GM23338 (cell line): Measurements from ENCODE around the gene CD247. TPM values are rescaled to one million over a fixed set of nuclear protein-coding genes. Genes with fewer than 3 reads are reported as not detected.

ENCODE experiments used
- ATAC-seq: fragments of 200-7000 bp; cut with Tn5 transposase; 3 replicates; pipeline ENCODE4 v1.9.1; 2020
- DNase-seq: peaks from one replicate; pipeline ENCODE4 v3.0.0-alpha.2; 2015; ENCODE audit warnings: low spot score
- H2AFZ ChIP-seq: fragments of 200-600 bp; sonication (generic); 2 replicates; pipeline ENCODE4 v1.8.0; 2016; ENCODE audit warnings: antibody characterized with exemption, mild to moderate bottlenecking, moderate library complexity
- H3F3A ChIP-seq: fragments of 200-600 bp; sonication (generic); replicated peaks from 2 replicates; pipeline ENCODE4 v1.8.0; 2017; ENCODE audit warnings: antibody characterized with exemption, mixed run types, low read depth
- H3K27ac ChIP-seq: fragments of 200-600 bp; sonication (generic); 2 replicates; pipeline ENCODE4 v1.6.1; 2016; ENCODE audit warnings: low read depth
- H3K27me3 ChIP-seq: fragments of 200-600 bp; sonication (generic); 2 replicates; pipeline ENCODE4 v1.8.0; 2016; ENCODE audit warnings: mild to moderate bottlenecking, mixed run types, moderate library complexity; ENCODE audit not compliant: insufficient read depth
- H3K36me3 ChIP-seq: fragments of 200-600 bp; sonication (generic); 2 replicates; pipeline ENCODE4 v1.8.0; 2016; ENCODE audit warnings: mild to moderate bottlenecking; ENCODE audit not compliant: insufficient read depth
- H3K4me1 ChIP-seq: fragments of 200-600 bp; sonication (generic); 2 replicates; pipeline ENCODE4 v1.8.0; 2016; ENCODE audit warnings: mild to moderate bottlenecking, moderate library complexity; ENCODE audit not compliant: insufficient read depth
- H3K4me2 ChIP-seq: fragments of 200-600 bp; sonication (generic); 2 replicates; pipeline ENCODE4 v1.7.1; 2017; ENCODE audit warnings: mixed run types
- H3K4me3 ChIP-seq: fragments of 200-600 bp; sonication (generic); 2 replicates; pipeline ENCODE4 v1.6.1; 2016; ENCODE audit warnings: mixed run types
- H3K79me2 ChIP-seq: fragments of 200-600 bp; sonication (generic); replicated peaks from 2 replicates; pipeline ENCODE4 v1.8.0; 2017; ENCODE audit warnings: mild to moderate bottlenecking; ENCODE audit not compliant: insufficient read depth
- H3K9me2 ChIP-seq: fragments of 200-600 bp; sonication (generic); 2 replicates; pipeline ENCODE4 v1.8.0; 2017; ENCODE audit not compliant: insufficient read depth
- H4K20me1 ChIP-seq: fragments of 200-600 bp; sonication (generic); replicated peaks from 2 replicates; pipeline ENCODE4 v1.8.0; 2017; ENCODE audit warnings: mild to moderate bottlenecking; ENCODE audit not compliant: insufficient read depth
- H3K27ac Mint-ChIP-seq: 2 replicates; pipeline ENCODE4 v1.8.0; 2020; ENCODE audit warnings: inconsistent platforms, mild to moderate bottlenecking, moderate library complexity, mixed read lengths
- H3K27me3 Mint-ChIP-seq: 3 replicates; pipeline ENCODE4 v1.8.0; 2022; ENCODE audit warnings: low read depth, mild to moderate bottlenecking, moderate library complexity, mixed read lengths, inconsistent platforms; ENCODE audit not compliant: insufficient read depth, poor library complexity
- H3K36me3 Mint-ChIP-seq: 3 replicates; pipeline ENCODE4 v1.8.0; 2021; ENCODE audit warnings: low read depth, mild to moderate bottlenecking, inconsistent platforms, moderate library complexity, mixed read lengths
- H3K4me1 Mint-ChIP-seq: 3 replicates; pipeline ENCODE4 v1.8.0; 2020; ENCODE audit warnings: mild to moderate bottlenecking, inconsistent platforms, mixed read lengths
- H3K4me3 Mint-ChIP-seq: 3 replicates; pipeline ENCODE4 v1.8.0; 2021; ENCODE audit warnings: moderate library complexity, mild to moderate bottlenecking, inconsistent platforms, mixed read lengths
- H3K9me3 Mint-ChIP-seq: 3 replicates; pipeline ENCODE4 v1.8.0; 2020; ENCODE audit warnings: moderate library complexity, mild to moderate bottlenecking, inconsistent platforms, mixed read lengths
- CREB1 ChIP-seq: fragments of 250-450 bp; sonication (Bioruptor Pico); IDR thresholded peaks from 2 replicates; pipeline ENCODE4 v1.5.0; 2020; ENCODE audit warnings: low read depth, mild to moderate bottlenecking, moderate library complexity
- EZH2 ChIP-seq: fragments of 200-600 bp; sonication (generic); IDR thresholded peaks from one replicate; pipeline ENCODE4 v1.8.0; 2017; ENCODE audit warnings: antibody characterized with exemption, mild to moderate bottlenecking, low read depth; ENCODE audit not compliant: unreplicated experiment
- EZH2phosphoT487 ChIP-seq: fragments of 200-600 bp; sonication (generic); IDR thresholded peaks from one replicate; pipeline ENCODE4 v1.8.1; 2018; ENCODE audit warnings: antibody characterized with exemption; ENCODE audit not compliant: unreplicated experiment
- JUNB ChIP-seq: IDR thresholded peaks from one replicate; pipeline ENCODE4 v1.6.1; 2016; ENCODE audit warnings: antibody characterized with exemption; ENCODE audit not compliant: unreplicated experiment
- NANOG ChIP-seq: IDR thresholded peaks from 2 replicates; pipeline ENCODE4 v1.6.1; 2016; ENCODE audit warnings: antibody characterized with exemption, borderline replicate concordance
- POLR2AphosphoS5 ChIP-seq: IDR thresholded peaks from 2 replicates; pipeline ENCODE4 v1.6.1; 2016; ENCODE audit warnings: antibody characterized with exemption, low read depth
- REST ChIP-seq: IDR thresholded peaks from one replicate; pipeline ENCODE4 v1.6.1; 2018; ENCODE audit warnings: antibody characterized with exemption; ENCODE audit not compliant: unreplicated experiment
- STAT1 ChIP-seq: IDR thresholded peaks from one replicate; pipeline ENCODE4 v1.6.1; 2016; ENCODE audit warnings: antibody characterized with exemption; ENCODE audit not compliant: unreplicated experiment
- ZNF114 ChIP-seq: fragments of 250-450 bp; sonication (Bioruptor Pico); IDR thresholded peaks from 2 replicates; pipeline ENCODE4 v1.5.0; 2020; ENCODE audit warnings: mild to moderate bottlenecking, moderate library complexity
- ZNF331 ChIP-seq: fragments of 250-450 bp; sonication (Bioruptor Pico); IDR thresholded peaks from 2 replicates; pipeline ENCODE4 v1.5.0; 2020; ENCODE audit warnings: low read depth, mild to moderate bottlenecking, moderate library complexity
- polyA plus RNA-seq: library from polyadenylated mRNA; unstranded; fragments of >200 nt; fragmentation: Nextera tagmentation; extraction: Ambion mirVana; gene quantifications from 2 replicates; pipeline ENCODE4 v1.2.1, GENCODE V29; 2016
- total RNA-seq: library from RNA; depleted of rRNA; stranded (reverse); fragments of >200 nt; shearing (Covaris generic); gene quantifications from 2 replicates; pipeline ENCODE4 v1.2.3, GENCODE V29; 2014
- TF ChIP-seq, protein P1 (sequence below), 2 experiments: fragments of 200-600 bp in 1 of 2; sonication (generic) in 1 of 2; conservative IDR thresholded peaks; 2 replicates each; pipeline versions ENCODE4 v1.5.1 to v1.6.1; 2016 to 2017; ENCODE audit warnings: antibody characterized with exemption in 2 of 2, low read depth in 2 of 2, mild to moderate bottlenecking in 2 of 2, moderate library complexity in 1 of 2

CD247 gene
- total and polyA plus RNA-seq, 2 experiments from 2014 or later: 1.2 to 1.4 TPM

- no peak for TF ChIP-seq REST
- TF ChIP-seq JUNB: no peak
- TF ChIP-seq EZH2: no peak
- no peak for TF ChIP-seq POLR2AphosphoS5
Observed at GRCh38 chr1:167463875-167464575, 54.3 kb downstream of the CD247 start (continued).

GRCh38 chr1:167463080-167463479 is 55.2 kb downstream of the CD247 start:
- Histone ChIP-seq H3K27me3 (peaks cover under 1% of the 10 kb centered on the region; the same call in 1 of the 2 replicates), H3K4me3 (no peak overlapping the region), H3K4me1 (peaks cover 12% of the 10 kb centered on the region), H3F3A (no peaks in the 10 kb centered on the region), H3K9me2 (no peaks in the 10 kb centered on the region), H4K20me1 (no peaks in the 10 kb centered on the region), H3K36me3 (no peaks in the 10 kb centered on the region), H3K27ac (no peak overlapping the region), H3K4me2 (no peak overlapping the region), H2AFZ (no peak overlapping the region), H3K79me2 (no peaks in the 10 kb centered on the region)
- no peak for ATAC-seq
- Mint-ChIP-seq H3K27me3 (peaks cover 2% of the 10 kb centered on the region), H3K9me3 (no peaks in the 10 kb centered on the region), H3K36me3 (no peaks in the 10 kb centered on the region), H3K4me3 (no peak overlapping the region), H3K4me1 (peaks cover 34% of the 10 kb centered on the region), H3K27ac (no peak overlapping the region)
- DNase-seq: no peak
- TF ChIP-seq, protein P1, sequence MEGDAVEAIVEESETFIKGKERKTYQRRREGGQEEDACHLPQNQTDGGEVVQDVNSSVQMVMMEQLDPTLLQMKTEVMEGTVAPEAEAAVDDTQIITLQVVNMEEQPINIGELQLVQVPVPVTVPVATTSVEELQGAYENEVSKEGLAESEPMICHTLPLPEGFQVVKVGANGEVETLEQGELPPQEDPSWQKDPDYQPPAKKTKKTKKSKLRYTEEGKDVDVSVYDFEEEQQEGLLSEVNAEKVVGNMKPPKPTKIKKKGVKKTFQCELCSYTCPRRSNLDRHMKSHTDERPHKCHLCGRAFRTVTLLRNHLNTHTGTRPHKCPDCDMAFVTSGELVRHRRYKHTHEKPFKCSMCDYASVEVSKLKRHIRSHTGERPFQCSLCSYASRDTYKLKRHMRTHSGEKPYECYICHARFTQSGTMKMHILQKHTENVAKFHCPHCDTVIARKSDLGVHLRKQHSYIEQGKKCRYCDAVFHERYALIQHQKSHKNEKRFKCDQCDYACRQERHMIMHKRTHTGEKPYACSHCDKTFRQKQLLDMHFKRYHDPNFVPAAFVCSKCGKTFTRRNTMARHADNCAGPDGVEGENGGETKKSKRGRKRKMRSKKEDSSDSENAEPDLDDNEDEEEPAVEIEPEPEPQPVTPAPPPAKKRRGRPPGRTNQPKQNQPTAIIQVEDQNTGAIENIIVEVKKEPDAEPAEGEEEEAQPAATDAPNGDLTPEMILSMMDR (conservative IDR thresholded peaks at IDR 0.05; ENCODE audit: low read depth in 2 of 2): no peak
- no peak for TF ChIP-seq CREB1 (CRISPR knock-in tag)
- TF ChIP-seq REST: no peak
- TF ChIP-seq POLR2AphosphoS5: no peak
- no peak for TF ChIP-seq STAT1
- no peak for TF ChIP-seq EZH2phosphoT487
- no peak for TF ChIP-seq ZNF331 (CRISPR knock-in tag)
- TF ChIP-seq ZNF114: no peak
- TF ChIP-seq NANOG: no peak
